NCI-H526 (cell line): Measurements from ENCODE around the gene CRTC3.
"Not testable (repeated sequence)": the region's sequence is repeated elsewhere in the genome, so short reads cannot be mapped to it uniquely, and the experiment has no call there.

Source experiments
- DNase-seq, 2 experiments: peaks; one replicate each; lab custom pipeline; 2025; lab: John Stamatoyannopoulos, UW

The CRTC3 gene

DNA sequence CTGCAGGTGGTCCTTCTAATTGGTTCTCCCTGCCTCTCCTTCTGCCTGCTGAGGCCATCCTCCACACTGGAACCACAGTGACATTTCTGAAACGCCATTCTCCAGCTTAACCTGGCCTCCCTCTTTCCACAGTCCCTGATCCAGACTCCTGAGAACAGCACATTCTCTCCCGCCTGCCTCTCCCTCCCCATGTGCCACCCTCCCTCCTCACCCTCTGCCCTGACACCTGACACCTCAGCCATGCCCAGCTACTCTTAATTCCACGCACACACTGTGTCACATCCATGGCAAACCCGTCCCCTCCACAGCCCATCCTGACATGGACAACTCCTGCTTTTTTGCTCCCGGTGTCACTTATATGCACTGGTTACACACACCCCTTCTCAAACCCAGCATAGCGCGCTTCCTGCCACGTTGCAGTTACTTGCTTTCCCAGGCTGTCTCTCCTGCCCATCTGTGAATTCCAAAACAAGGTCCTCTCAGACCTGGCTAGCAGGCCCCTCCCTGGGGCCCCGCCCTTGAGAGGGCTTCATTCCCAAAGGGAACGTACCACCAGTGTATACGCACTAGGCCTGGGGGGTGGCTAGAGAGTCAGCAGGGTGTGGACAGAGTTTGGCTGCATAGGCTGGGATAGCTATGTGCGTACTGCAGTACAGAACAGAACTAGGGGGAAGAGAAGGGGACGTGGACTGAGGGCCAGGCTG lies 94.7 kb downstream of the CRTC3 start:
- DNase-seq, result no peak

- no peak for DNase-seq
These were observed 95.3 kb downstream of the CRTC3 start for GRCh38 chr15:90625037-90625436.

GRCh38 chr15:90629217-90629616 lies 99.5 kb downstream of the CRTC3 start:
- DNase-seq, result no peak

DNA sequence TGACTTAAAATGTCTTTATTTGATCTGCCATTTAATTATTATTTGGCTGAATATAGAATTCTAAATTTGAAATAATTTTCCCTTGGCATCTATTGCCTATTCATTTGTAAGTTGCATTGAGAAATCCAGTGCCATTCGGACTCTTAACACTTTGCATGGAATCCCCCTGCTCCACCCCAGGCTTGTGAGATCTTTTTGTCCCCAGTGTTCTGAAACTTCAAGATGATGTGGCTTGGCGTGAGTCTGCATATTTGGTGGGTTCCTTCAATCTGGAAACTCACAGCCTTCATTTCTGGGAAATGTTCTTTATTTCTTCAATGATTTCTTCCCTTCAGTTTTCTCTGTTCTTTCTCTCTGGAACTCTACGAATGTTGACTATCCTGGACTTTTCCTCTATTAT lies 103.6 kb downstream of the CRTC3 start:
- DNase-seq, result no peak

DNA sequence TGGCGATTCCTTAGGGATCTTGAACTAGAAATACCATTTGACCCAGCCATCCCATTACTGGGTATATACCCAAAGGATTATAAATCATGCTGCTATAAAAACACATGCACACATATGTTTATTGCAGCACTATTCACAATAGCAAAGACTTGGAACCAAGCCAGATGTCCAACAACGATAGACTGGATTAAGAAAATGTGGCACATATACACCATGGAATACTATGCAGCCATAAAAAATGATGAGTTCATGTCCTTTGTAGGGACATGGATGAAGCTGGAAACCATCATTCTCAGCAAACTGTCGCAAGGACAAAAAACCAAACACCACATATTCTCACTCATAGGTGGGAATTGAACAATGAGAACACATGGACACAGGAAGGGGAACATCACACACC lies 107.3 kb downstream of the CRTC3 start:
- not testable (repeated sequence) for DNase-seq

DNA sequence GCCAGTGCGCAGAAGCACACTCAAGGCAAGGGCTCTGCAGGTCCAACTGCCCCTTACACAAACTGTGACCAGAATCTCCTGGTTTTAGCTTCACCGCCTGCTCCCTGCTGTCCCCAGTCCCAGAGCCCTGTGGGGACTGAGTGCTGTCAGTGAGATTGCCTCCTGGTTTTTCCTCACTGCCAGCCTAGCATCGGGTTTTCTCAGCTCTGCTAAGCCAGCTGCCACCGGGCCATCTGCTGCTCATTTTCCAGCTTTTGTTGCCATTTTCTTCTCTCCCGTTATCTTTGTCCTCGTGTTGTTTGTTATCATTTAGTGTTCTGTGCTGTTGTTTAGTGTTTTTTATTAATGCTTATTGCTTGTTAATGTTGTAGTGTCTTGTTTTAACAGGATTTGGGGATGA lies 108.0 kb downstream of the CRTC3 start:
- no peak for DNase-seq

- DNase-seq, result no peak
These were observed 108.5 kb downstream of the CRTC3 start for GRCh38 chr15:90638201-90638691.

DNA sequence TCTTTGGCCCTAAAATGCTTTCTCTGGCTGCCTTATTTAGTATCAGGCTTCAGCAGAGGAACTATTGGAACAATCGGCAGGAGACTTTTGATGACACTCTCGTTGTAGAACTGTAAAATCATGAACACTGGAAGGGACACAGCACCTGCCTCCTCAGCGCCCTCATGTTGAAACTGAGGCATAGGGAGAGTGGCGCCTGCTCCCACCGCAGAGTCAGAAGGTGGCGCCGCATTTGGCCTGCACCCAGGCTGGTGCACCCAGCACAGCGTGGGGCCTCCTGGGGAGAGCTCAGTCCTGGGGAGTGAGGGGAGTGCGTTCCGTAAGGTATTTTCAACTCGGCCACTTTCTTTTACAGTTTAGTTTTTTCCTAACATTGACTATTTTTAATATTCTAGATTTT lies 109.2 kb downstream of the CRTC3 start:
- no peak for DNase-seq

DNA sequence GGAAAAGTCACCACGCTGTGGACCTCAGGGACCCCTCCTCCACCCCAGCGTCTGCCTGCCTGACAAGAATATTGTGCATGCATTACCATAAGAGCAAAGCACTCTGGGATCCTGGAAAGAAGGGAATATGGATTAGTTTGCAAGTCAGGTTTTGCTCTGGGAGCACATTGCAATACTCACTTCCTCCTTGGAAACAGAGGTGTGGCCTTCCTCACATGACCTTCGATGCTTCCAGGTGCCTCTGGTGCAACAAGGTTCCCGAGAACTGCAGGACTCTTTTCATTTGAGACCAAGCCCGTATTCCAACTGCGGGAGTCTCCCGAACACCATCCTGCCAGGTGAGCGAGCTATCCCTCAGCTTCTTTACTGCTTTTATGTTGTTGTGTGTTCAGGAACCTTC lies 111.1 kb downstream of the CRTC3 start:
- DNase-seq, result no peak

DNA sequence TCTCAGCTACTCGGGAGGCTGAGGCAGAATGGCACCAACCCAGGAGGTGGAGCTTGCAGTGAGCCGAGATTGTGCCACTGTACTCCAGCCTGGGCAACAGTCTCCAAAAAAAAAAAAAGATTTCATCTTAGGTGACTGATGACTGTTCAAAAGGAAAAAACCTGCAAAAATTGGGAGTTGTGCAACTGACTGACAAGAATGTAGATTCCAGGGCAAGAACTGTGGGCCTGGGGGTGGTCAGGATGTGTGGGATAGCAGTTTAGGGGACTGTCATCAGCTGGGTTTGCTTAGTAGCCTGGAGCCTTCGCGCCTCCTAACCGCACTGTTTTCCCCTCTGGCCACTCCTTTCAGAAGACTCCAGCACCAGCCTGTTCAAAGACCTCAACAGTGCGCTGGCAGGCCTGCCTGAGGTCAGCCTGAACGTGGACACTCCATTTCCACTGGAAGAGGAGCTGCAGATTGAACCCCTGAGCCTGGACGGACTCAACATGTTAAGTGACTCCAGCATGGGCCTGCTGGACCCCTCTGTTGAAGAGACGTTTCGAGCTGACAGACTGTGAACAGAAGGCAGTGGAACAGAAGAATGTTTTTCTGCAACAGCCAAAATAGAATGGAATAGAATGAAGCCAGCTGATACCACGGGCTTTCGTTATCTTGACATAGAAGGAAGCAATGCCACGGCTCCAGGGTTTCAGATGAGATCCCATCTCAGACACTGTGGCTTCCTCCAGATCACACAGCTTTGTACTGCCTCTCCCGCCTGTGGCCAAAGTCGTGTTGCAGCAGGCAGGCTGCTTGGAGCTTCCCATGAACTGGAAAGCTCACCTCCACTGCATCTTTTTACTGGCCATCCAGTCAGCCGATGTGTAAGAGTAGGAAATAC lies 112.1 kb downstream of the CRTC3 start:
- DNase-seq, result no peak

GRCh38 chr15:90642464-90643300 lies 113.0 kb downstream of the CRTC3 start:
- no peak for DNase-seq

DNA sequence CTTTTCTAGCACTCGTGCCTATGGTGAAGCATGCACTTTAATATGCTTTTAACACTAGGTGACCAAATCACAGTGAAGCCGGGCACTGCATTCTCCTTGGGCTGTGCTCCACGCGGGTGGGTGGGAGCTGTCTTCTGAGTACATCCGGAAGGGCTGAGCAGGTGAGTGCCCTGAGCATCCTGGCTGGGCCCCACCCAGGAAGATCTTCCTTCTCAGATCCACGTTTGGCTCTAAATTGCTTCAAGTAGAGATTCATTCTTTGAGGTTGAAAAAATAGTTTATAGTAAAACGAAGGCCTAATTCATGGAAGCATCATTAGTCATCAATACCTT lies 113.5 kb downstream of the CRTC3 start:
- no peak for DNase-seq

DNA sequence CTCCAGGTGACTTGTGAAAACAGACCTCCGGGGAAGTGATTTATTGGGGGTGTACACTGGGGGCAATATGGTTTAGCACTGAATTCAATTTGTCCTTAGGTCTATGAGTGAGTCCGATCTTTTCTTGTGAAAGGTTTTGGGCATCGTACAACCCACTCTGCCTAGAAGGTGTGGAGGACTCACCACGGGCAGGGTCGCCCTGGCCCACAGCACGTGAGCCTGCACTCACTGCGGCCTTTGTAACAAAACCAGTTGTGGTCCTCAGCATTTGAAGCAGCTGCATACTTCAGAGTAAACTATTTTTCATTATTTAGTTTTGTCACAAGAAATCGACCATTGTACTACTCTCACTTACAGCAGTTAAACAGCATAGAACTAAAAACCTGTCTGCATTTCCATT lies 114.8 kb downstream of the CRTC3 start:
- DNase-seq, result no peak

DNA sequence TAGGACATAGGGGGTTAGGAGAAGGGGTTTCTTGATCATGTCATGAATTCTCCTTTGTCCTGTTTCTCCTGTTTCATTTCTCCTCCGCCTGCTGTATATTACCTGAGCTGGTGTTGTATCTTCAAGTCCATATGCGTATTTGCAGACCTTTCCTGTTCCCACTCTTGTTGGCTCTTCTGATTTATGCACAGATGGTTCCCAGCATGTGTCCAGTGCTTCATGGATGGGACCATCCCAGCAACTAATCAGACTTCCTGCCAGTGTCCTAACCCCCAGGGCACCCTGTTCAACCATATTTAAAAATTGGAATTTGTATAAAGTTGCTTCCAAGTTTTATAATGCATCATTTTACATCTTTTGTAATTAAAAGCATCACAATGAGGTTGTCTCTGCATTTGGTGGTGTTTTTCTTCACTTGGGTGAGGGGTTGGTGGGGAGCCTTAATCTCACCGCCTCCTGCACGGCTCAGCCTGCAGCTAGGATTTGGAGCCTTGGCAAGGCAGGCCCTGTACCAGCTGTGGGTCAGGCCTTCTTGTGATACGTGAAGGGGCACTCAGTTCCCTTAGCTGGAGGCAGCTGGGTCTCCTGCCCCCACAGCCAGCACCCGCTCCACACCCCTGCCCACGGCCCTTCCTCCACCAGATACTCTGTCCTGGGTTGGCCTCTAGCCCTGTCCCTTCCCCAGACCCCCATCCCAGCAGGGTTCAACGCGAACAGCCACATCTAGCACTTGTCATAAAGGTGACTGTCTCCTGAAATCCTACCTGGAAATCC lies 115.4 kb downstream of the CRTC3 start:
- DNase-seq, result no peak

GRCh38 chr15:90645873-90646575 lies 116.3 kb downstream of the CRTC3 start:
- DNase-seq, result peak in 1 of 2 experiments; percentile 51

GRCh38 chr15:90646662-90647305 lies 117.1 kb downstream of the CRTC3 start:
- DNase-seq, result peak; percentile 28

DNA sequence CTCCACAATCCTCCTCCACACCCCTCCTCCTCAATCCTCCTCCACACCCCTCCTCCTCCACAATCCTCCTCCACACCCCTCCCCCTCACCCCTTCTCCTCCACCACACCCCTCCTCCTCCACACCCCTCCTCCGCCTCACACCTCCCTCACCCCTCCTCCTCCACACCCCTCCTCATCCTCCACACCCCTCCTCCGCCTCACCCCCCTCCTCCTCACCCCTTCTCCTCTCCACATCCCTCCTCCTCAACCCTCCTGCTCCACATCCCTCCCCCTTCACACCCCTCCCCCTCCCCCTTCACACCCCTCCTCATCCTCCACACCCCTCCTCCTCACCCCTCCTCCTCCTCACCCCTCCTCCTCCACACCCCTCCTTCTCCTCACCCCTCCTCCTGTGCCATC lies 117.6 kb downstream of the CRTC3 start:
- no peak for DNase-seq

DNA sequence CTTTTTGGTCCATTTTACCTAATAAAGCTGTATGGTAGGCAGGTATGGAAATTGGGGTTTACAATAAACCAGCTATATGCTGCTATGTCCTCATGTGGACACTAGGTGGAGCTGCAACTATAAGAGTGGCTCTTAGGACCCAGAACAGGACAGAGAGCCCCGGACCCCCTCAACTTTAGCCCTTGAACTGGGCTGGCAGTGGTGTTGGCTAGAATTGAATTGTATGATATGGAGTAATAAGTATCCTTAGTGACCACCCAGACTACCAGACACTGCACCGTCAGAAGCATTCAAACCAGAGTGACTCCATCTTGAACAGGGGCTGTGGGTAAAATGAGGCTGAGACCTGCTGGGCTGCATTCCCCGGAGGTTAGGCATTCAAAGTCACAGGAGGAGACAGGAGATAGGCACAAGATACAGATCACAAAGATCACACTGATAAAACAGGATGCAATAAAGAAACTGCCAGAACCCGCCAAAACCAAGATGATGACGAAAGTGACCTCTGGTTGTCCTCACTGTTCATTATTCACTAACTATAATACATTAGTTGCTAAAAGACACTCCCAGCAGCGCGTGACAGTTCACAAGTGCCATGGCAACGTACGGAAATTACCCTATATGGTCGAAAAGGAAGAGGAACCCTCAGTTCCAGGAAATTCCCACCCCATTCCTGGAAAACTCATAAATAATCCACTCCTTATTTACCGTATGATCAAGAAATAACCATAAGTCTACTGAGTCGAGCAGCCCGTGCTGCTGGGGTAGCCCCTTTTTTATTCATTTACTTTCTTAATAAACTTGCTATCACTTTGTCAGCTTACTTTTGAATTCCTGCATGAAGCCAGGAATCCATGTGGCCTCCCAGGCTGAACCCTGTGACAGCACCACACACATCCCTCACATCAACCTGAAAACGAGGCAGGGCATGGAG lies 118.7 kb downstream of the CRTC3 start:
- peak; percentile 77 to 95 for DNase-seq
